GM23338 (cell line): Measurements from ENCODE around the gene SUCLG1. TPM values are rescaled to one million over a fixed set of nuclear protein-coding genes. Genes with fewer than 3 reads are reported as not detected.

Experiments used
- ATAC-seq: fragments of 200-7000 bp; cut with Tn5 transposase; 3 replicates; pipeline ENCODE4 v1.9.1; 2020
- DNase-seq: peaks from one replicate; pipeline ENCODE4 v3.0.0-alpha.2; 2015; ENCODE audit warnings: low spot score
- H2AFZ ChIP-seq: fragments of 200-600 bp; sonication (generic); 2 replicates; pipeline ENCODE4 v1.8.0; 2016; ENCODE audit warnings: antibody characterized with exemption, mild to moderate bottlenecking, moderate library complexity
- H3F3A ChIP-seq: fragments of 200-600 bp; sonication (generic); replicated peaks from 2 replicates; pipeline ENCODE4 v1.8.0; 2017; ENCODE audit warnings: antibody characterized with exemption, mixed run types, low read depth
- H3K27ac ChIP-seq: fragments of 200-600 bp; sonication (generic); 2 replicates; pipeline ENCODE4 v1.6.1; 2016; ENCODE audit warnings: low read depth
- H3K27me3 ChIP-seq: fragments of 200-600 bp; sonication (generic); 2 replicates; pipeline ENCODE4 v1.8.0; 2016; ENCODE audit warnings: mild to moderate bottlenecking, mixed run types, moderate library complexity; ENCODE audit not compliant: insufficient read depth
- H3K36me3 ChIP-seq: fragments of 200-600 bp; sonication (generic); 2 replicates; pipeline ENCODE4 v1.8.0; 2016; ENCODE audit warnings: mild to moderate bottlenecking; ENCODE audit not compliant: insufficient read depth
- H3K4me1 ChIP-seq: fragments of 200-600 bp; sonication (generic); 2 replicates; pipeline ENCODE4 v1.8.0; 2016; ENCODE audit warnings: mild to moderate bottlenecking, moderate library complexity; ENCODE audit not compliant: insufficient read depth
- H3K4me2 ChIP-seq: fragments of 200-600 bp; sonication (generic); 2 replicates; pipeline ENCODE4 v1.7.1; 2017; ENCODE audit warnings: mixed run types
- H3K4me3 ChIP-seq: fragments of 200-600 bp; sonication (generic); 2 replicates; pipeline ENCODE4 v1.6.1; 2016; ENCODE audit warnings: mixed run types
- H3K79me2 ChIP-seq: fragments of 200-600 bp; sonication (generic); replicated peaks from 2 replicates; pipeline ENCODE4 v1.8.0; 2017; ENCODE audit warnings: mild to moderate bottlenecking; ENCODE audit not compliant: insufficient read depth
- H3K9me2 ChIP-seq: fragments of 200-600 bp; sonication (generic); 2 replicates; pipeline ENCODE4 v1.8.0; 2017; ENCODE audit not compliant: insufficient read depth
- H4K20me1 ChIP-seq: fragments of 200-600 bp; sonication (generic); replicated peaks from 2 replicates; pipeline ENCODE4 v1.8.0; 2017; ENCODE audit warnings: mild to moderate bottlenecking; ENCODE audit not compliant: insufficient read depth
- H3K27ac Mint-ChIP-seq: 2 replicates; pipeline ENCODE4 v1.8.0; 2020; ENCODE audit warnings: inconsistent platforms, mild to moderate bottlenecking, moderate library complexity, mixed read lengths
- H3K27me3 Mint-ChIP-seq: 3 replicates; pipeline ENCODE4 v1.8.0; 2022; ENCODE audit warnings: low read depth, mild to moderate bottlenecking, moderate library complexity, mixed read lengths, inconsistent platforms; ENCODE audit not compliant: insufficient read depth, poor library complexity
- H3K36me3 Mint-ChIP-seq: 3 replicates; pipeline ENCODE4 v1.8.0; 2021; ENCODE audit warnings: low read depth, mild to moderate bottlenecking, inconsistent platforms, moderate library complexity, mixed read lengths
- H3K4me1 Mint-ChIP-seq: 3 replicates; pipeline ENCODE4 v1.8.0; 2020; ENCODE audit warnings: mild to moderate bottlenecking, inconsistent platforms, mixed read lengths
- H3K4me3 Mint-ChIP-seq: 3 replicates; pipeline ENCODE4 v1.8.0; 2021; ENCODE audit warnings: moderate library complexity, mild to moderate bottlenecking, inconsistent platforms, mixed read lengths
- H3K9me3 Mint-ChIP-seq: 3 replicates; pipeline ENCODE4 v1.8.0; 2020; ENCODE audit warnings: moderate library complexity, mild to moderate bottlenecking, inconsistent platforms, mixed read lengths
- CTCF ChIP-seq, 2 experiments: fragments of 200-600 bp in 1 of 2; sonication (generic) in 1 of 2; conservative IDR thresholded peaks; 2 replicates each; pipeline versions ENCODE4 v1.5.1 to v1.6.1; 2016 to 2017; ENCODE audit warnings: antibody characterized with exemption in 2 of 2, low read depth in 2 of 2, mild to moderate bottlenecking in 2 of 2, moderate library complexity in 1 of 2
- EZH2 ChIP-seq: fragments of 200-600 bp; sonication (generic); IDR thresholded peaks from one replicate; pipeline ENCODE4 v1.8.0; 2017; ENCODE audit warnings: antibody characterized with exemption, mild to moderate bottlenecking, low read depth; ENCODE audit not compliant: unreplicated experiment
- JUNB ChIP-seq: IDR thresholded peaks from one replicate; pipeline ENCODE4 v1.6.1; 2016; ENCODE audit warnings: antibody characterized with exemption; ENCODE audit not compliant: unreplicated experiment
- NANOG ChIP-seq: IDR thresholded peaks from 2 replicates; pipeline ENCODE4 v1.6.1; 2016; ENCODE audit warnings: antibody characterized with exemption, borderline replicate concordance
- REST ChIP-seq: IDR thresholded peaks from one replicate; pipeline ENCODE4 v1.6.1; 2018; ENCODE audit warnings: antibody characterized with exemption; ENCODE audit not compliant: unreplicated experiment
- STAT1 ChIP-seq: IDR thresholded peaks from one replicate; pipeline ENCODE4 v1.6.1; 2016; ENCODE audit warnings: antibody characterized with exemption; ENCODE audit not compliant: unreplicated experiment
- ZNF114 ChIP-seq: fragments of 250-450 bp; sonication (Bioruptor Pico); IDR thresholded peaks from 2 replicates; pipeline ENCODE4 v1.5.0; 2020; ENCODE audit warnings: mild to moderate bottlenecking, moderate library complexity
- ZNF331 ChIP-seq: fragments of 250-450 bp; sonication (Bioruptor Pico); IDR thresholded peaks from 2 replicates; pipeline ENCODE4 v1.5.0; 2020; ENCODE audit warnings: low read depth, mild to moderate bottlenecking, moderate library complexity
- ZNF462 ChIP-seq: fragments of 250-450 bp; sonication (Bioruptor Pico); IDR thresholded peaks from 2 replicates; pipeline ENCODE4 v1.5.0; 2020; ENCODE audit warnings: mild to moderate bottlenecking, moderate library complexity
- polyA plus RNA-seq: library from polyadenylated mRNA; unstranded; fragments of >200 nt; fragmentation: Nextera tagmentation; extraction: Ambion mirVana; gene quantifications from 2 replicates; pipeline ENCODE4 v1.2.1, GENCODE V29; 2016
- total RNA-seq: library from RNA; depleted of rRNA; stranded (reverse); fragments of >200 nt; shearing (Covaris generic); gene quantifications from 2 replicates; pipeline ENCODE4 v1.2.3, GENCODE V29; 2014

SUCLG1 gene
- total and polyA plus RNA-seq, 2 experiments from 2014 or later, result 24.3 to 36.0 TPM

- no peak for ATAC-seq
- Histone ChIP-seq H3F3A (no peaks in the 10 kb centered on the region), H3K36me3 (no peaks in the 10 kb centered on the region), H3K79me2 (no peaks in the 10 kb centered on the region), H3K9me2 (peaks cover 5% of the 10 kb centered on the region; the same call in 1 of the 2 replicates), H3K27ac (no peak overlapping the region), H2AFZ (no peak overlapping the region), H3K27me3 (no peaks in the 10 kb centered on the region), H3K4me2 (no peak overlapping the region), H3K4me1 (no peaks in the 10 kb centered on the region), H3K4me3 (no peak overlapping the region), H4K20me1 (no peaks in the 10 kb centered on the region)
- H3K27me3 Mint-ChIP-seq, result peaks cover 2% of the 10 kb centered on the region
- H3K27ac Mint-ChIP-seq, result no peak overlapping the region
- H3K4me3 Mint-ChIP-seq, result no peak overlapping the region
- DNase-seq, result no peak
- peaks cover 3% of the 10 kb centered on the region; the same call in 1 of the 3 replicates for H3K36me3 Mint-ChIP-seq
- H3K9me3 Mint-ChIP-seq, result peaks cover 15% of the 10 kb centered on the region
- TF ChIP-seq NANOG (no peak), JUNB (no peak), ZNF114 (CRISPR knock-in tag) (no peak), ZNF462 (no peak), CTCF (conservative IDR thresholded peaks at IDR 0.05; ENCODE audit: low read depth in 2 of 2) (no peak), STAT1 (no peak), REST (no peak), ZNF331 (CRISPR knock-in tag) (no peak), EZH2 (no peak)
- no peaks in the 10 kb centered on the region for H3K4me1 Mint-ChIP-seq
Measured at GRCh38 chr2:84482603-84483002, 23.5 kb upstream of the SUCLG1 start.
